Stimulated activated CD8-positive, alpha-beta memory T cell treated with anti-CD3 and anti-CD28 coated beads, Interleukin-15, amount 100 ng/mL, for 4 hours (primary cell): ENCODE data around the gene TNFRSF1B.

Source experiments
- DNase-seq, 2 donors: peaks; one replicate each; pipeline ENCODE4 v3.0.0-alpha.2; 2020; ENCODE audit warnings: low read depth in 2 of 2

Gene TNFRSF1B

DNA sequence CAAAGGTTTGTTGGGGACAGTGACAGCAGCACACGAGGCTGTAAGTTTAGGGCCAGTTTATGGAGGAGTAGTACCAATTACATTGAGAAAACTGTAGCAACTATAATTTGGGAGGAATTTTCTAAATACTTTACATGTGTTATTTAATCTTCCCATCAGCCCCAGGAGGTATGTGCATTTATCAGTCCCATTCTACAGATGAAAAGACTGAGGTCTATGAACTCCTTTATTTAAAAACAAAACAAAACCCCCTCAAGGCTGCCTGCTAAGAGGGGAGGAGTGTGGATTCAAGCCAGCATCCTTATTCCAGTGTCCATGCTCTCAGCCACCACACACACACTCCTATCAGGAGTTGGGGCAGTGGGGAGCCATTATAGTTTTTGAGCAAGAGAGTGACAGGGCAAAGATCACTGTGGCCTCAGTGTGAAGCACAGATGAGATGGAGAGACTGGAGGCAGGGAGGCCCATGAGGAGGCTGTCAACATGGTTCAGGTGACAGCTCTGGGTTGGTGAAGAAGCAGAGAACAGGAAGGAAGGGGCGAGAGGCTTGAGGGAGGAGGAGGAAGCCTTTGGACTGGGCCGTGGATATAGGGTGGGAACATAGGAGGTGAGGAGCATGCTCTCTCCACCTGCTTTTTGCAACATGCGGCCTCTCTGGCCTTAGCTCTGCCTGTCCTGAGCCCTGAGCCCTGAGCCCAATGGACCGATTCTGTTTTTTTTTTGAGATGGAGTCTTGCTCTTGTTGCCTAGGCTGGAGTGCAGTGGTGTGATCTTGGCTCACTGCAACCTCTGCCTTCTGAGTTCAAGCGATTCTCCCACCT is 9.7 kb downstream of the TNFRSF1B start:
- no peak for DNase-seq

- no peak for DNase-seq
These were observed 10.6 kb downstream of the TNFRSF1B start for GRCh38 chr1:12177156-12177998.

DNA sequence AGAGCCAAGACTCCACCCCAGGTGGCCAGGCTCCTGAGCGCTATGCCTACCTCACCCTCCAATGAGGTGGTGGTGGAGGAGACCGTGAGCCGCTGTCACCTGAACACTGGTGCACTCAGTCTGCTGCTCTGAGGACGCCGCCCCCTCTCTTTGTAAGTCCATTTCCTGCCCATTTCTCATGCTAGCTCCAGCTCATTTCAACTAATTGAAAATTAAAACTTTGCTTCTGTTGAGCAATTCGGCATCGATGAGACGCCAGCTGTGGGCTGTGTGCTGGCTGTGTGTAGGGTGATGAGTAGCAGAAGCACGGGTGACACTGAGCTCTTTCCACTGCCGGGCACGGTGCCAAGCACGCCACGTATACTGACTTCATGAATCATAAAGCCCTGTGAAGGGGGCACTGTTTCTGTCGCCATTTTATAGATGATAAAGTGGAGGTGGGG is 11.2 kb downstream of the TNFRSF1B start:
- peak; percentile 93 to 94 for DNase-seq

DNA sequence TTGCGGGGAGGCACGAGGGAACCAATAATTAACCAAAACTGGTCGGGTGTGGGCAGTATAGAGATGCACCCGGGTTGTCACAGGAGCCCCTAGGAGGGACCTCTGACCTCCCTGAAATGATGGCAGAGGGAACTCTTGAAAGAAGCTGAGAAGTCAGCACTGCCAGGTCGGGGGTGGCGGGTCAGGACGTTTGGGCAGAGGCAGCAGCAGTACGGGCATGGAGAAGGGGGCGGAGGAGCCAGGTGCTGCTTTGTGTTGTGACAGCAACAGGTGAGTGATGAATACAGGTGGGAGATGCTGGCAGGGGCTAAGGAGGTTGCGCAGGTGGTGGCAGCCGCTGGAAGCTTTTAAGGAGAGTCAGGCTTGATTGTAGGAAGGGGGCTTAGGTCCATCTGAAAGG is 11.7 kb downstream of the TNFRSF1B start:
- no peak for DNase-seq

- peak; percentile 73 to 77 for DNase-seq
These were observed 12.3 kb downstream of the TNFRSF1B start for GRCh38 chr1:12179111-12179519.

DNA sequence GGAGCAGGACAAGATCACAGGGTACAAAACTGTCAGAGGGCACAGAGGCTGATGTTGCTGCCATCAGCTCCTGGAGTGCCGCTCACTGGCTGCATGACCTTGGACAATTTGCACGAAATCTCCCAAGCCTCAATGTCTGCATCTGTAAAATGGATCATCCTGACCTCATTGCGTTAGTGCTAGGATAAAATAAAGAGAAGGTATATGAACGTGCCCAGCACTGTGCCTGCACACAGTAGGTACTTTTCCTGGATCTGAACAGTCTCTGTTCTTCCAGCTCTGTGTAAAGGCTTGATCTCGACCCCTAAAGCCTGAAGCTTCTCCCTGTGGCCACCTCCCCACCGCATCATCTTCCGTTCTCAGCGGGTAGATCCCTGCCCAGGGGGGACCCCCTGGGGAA is 12.9 kb downstream of the TNFRSF1B start:
- DNase-seq: no peak

DNA sequence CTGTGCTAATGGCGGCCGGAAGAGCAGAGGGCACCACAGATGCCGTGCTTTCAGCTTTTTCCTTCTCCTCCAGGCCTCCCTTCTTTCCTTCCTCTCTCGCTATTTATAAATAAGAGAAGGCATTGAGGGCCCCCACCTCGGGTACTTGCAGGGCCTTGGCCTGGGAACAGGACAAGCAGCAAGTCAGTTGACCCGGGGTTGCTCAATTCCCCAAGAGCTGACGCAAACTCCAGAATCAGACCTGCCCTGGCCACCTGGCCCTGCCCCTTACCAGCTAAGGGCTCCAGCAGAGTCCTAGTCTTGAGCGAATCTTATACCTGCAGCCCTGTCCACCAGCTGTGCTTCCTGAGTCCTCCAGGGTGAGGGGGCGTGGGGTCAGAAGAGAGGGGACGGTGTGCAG is 13.5 kb downstream of the TNFRSF1B start:
- no peak for DNase-seq

- DNase-seq: no peak
These were observed 14.1 kb downstream of the TNFRSF1B start for GRCh38 chr1:12180903-12181302.

- DNase-seq: no peak
These were observed 14.8 kb downstream of the TNFRSF1B start for GRCh38 chr1:12181568-12181967.

- DNase-seq: no peak
These were observed 15.7 kb downstream of the TNFRSF1B start for GRCh38 chr1:12182410-12182984.

GRCh38 chr1:12183095-12183794 is 16.5 kb downstream of the TNFRSF1B start:
- no peak for DNase-seq

DNA sequence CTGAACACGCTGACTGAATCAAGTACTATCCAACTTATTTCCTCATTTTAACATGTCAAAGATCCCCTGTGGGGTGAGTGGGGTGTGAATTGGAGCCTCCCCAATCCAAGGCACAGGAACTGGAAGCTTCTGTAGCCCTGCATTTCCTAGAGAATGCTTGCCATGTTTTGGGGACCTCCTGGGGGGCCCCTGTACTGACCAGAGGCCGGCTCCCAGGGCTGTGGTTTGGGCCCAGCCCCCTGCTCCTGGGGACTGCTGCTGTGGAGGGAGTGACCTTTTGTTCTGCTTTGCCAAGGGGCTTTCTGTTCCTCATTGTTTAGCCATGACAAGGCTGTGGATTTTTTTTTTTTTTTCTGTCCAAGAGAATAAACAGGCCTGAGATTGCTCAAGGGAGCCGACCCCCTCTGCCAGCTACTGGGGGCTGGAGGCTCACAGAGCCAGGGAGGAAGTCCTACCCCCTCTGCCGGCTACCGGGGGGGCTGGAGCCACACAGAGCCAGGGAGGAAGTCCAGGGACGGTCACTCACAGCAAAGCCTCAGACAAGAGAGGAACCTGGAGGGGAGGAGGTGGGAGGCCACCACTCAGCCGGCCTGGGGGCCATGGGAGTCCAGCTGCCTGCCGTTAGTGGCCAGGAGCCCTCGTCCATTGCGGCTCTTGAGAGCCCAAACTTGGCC is 17.4 kb downstream of the TNFRSF1B start:
- DNase-seq: no peak

- DNase-seq: no peak
These were observed 18.5 kb downstream of the TNFRSF1B start for GRCh38 chr1:12185036-12185917.

DNA sequence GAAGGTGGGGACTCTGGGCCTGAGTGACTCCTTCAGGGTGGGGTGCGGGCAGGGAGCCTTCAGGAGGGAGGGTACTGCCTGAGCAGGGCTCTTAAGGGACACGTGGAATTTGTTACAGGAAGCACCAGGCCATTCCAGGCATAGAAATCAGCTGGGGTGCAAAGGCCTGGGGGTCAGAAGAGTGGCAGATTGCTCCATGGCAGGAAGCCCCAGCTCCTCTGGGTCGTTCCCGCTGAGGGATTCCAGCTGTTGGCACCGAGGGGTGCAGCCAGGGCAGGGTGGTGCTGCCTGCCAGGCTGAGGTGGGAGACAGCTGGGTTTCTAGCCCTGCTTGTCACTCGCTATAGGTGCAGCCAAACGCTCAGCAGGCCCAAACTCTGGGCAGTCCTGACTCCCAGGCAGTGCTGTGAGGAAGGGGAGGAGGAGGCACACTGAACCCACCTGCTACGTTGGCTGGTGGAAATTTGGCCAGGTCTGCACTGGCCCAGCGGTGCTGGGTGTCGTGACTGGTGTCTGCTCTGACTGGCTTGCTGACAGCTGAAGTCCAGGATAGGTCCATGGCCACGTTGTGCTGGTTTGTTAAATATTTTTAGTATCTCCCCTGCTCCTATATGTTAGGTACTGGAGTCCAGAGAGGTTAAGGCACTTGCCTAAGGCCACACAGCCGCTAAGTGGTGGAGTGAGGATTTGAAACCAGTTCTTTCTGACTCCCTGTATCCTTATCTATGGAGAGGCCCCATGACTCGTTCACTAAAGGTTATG is 19.3 kb downstream of the TNFRSF1B start:
- DNase-seq: no peak

DNA sequence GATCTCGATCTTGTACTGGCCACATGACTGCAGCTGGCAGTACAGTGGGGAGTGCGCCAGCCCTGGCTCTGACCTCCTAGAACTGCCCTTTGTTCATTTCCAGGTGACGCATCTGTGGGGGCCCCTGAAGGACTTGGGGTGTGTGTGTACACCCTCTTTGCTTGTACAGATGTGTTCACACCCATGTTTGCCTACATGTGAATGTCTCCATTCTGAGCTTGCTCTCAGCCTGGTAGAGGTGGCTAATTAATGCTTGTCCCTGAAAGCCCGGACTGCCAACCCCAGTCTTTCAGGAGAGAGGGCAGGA is 19.8 kb downstream of the TNFRSF1B start:
- no peak for DNase-seq

DNA sequence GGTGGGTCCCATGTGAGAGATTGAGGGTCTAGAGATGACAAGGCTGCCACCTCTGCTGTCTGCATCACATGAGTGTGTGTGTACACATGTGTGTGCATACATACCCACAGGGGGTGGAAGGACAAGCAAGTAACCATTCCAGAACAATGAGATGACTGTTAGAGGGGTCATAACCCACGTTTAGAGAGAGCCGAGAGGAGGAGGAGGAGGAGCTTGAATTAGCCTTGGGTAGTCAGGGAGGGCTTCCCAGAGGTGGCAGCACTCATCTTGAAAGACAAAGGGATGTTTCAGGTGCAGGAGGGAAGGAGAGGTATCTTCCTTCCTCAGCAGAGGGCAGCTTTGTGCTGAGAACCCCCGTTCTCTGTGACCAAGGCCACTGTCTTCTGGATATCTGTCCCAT is 21.3 kb downstream of the TNFRSF1B start:
- DNase-seq: no peak

DNA sequence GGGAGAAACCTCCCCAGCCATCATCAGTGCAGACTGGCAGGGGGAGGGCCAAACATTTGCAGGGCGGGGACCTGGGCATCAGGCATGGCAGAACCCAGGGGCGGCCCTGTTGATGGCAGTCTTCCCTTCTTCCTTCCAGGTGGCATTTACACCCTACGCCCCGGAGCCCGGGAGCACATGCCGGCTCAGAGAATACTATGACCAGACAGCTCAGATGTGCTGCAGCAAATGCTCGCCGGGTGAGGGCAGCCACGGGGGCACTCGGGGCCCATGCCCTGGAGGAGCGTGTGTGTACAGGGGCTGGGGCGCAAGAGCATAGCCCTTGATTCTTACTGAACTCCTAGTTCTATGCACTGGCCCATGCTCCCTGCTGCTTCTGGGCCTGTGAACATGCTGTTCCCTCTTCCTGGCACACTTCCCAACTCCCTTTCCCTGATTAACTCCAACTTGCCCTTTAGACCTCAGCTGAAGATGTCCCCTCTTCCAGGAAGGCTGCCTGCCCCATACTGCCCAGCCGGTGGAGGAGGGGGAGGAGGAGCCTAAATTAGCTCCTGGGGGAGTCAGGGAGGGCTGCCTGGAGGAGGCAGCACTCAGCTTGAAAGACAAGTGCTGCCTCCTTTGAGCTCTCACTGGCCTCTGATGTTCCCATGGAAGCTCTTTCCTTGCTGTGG is 22.0 kb downstream of the TNFRSF1B start:
- no peak for DNase-seq

DNA sequence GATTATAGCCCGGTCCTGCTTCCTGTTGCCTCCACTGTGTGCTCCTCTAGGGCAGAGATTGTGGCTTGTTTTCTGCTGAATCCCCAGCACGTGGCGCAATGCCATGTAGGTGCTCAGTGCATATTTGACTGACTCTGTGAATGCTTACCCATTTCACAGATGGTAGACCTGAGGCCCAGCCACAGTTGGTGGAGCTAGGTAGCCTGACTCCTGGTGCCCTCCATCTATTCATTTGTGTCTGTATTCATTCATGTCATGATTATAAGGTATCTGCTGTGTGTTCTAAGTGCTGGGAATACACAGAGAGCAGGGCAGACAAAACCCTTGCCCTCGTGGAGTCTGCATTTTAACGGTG is 22.5 kb downstream of the TNFRSF1B start:
- DNase-seq: no peak
